C4-2B (cell line): ENCODE data around the gene C2CD3.

Experiments used
- CTCF ChIP-seq: fragments of 450-650 bp; conservative IDR thresholded peaks from 2 replicates; pipeline ENCODE4 v1.5.1; 2017; ENCODE audit warnings: mild to moderate bottlenecking
- ZFX ChIP-seq: fragments of 450-650 bp; IDR thresholded peaks from 2 replicates; pipeline ENCODE4 v1.6.1; 2017

- TF ChIP-seq CTCF (no peak), ZFX (no peak)
Observed at GRCh38 chr11:74011360-74012073, 159.3 kb downstream of the C2CD3 start.
